GM23338 (cell line): ENCODE results near the gene EIF3CL. TPM values are rescaled to one million over a fixed set of nuclear protein-coding genes. Genes with fewer than 3 reads are reported as not detected.
A peak's percentile ranks its signal among the peaks of the same experiment; 100 is the strongest.
"Not testable (repeated sequence)": the region's sequence is repeated elsewhere in the genome, so short reads cannot be mapped to it uniquely, and the experiment has no call there.

Experiments used
- ATAC-seq: fragments of 200-7000 bp; cut with Tn5 transposase; 3 replicates; pipeline ENCODE4 v1.9.1; 2020
- DNase-seq: peaks from one replicate; pipeline ENCODE4 v3.0.0-alpha.2; 2015; ENCODE audit warnings: low spot score
- H2AFZ ChIP-seq: fragments of 200-600 bp; sonication (generic); 2 replicates; pipeline ENCODE4 v1.8.0; 2016; ENCODE audit warnings: antibody characterized with exemption, mild to moderate bottlenecking, moderate library complexity
- H3F3A ChIP-seq: fragments of 200-600 bp; sonication (generic); replicated peaks from 2 replicates; pipeline ENCODE4 v1.8.0; 2017; ENCODE audit warnings: antibody characterized with exemption, mixed run types, low read depth
- H3K27ac ChIP-seq: fragments of 200-600 bp; sonication (generic); 2 replicates; pipeline ENCODE4 v1.6.1; 2016; ENCODE audit warnings: low read depth
- H3K27me3 ChIP-seq: fragments of 200-600 bp; sonication (generic); 2 replicates; pipeline ENCODE4 v1.8.0; 2016; ENCODE audit warnings: mild to moderate bottlenecking, mixed run types, moderate library complexity; ENCODE audit not compliant: insufficient read depth
- H3K36me3 ChIP-seq: fragments of 200-600 bp; sonication (generic); 2 replicates; pipeline ENCODE4 v1.8.0; 2016; ENCODE audit warnings: mild to moderate bottlenecking; ENCODE audit not compliant: insufficient read depth
- H3K4me1 ChIP-seq: fragments of 200-600 bp; sonication (generic); 2 replicates; pipeline ENCODE4 v1.8.0; 2016; ENCODE audit warnings: mild to moderate bottlenecking, moderate library complexity; ENCODE audit not compliant: insufficient read depth
- H3K4me2 ChIP-seq: fragments of 200-600 bp; sonication (generic); 2 replicates; pipeline ENCODE4 v1.7.1; 2017; ENCODE audit warnings: mixed run types
- H3K4me3 ChIP-seq: fragments of 200-600 bp; sonication (generic); 2 replicates; pipeline ENCODE4 v1.6.1; 2016; ENCODE audit warnings: mixed run types
- H3K79me2 ChIP-seq: fragments of 200-600 bp; sonication (generic); replicated peaks from 2 replicates; pipeline ENCODE4 v1.8.0; 2017; ENCODE audit warnings: mild to moderate bottlenecking; ENCODE audit not compliant: insufficient read depth
- H3K9me2 ChIP-seq: fragments of 200-600 bp; sonication (generic); 2 replicates; pipeline ENCODE4 v1.8.0; 2017; ENCODE audit not compliant: insufficient read depth
- H4K20me1 ChIP-seq: fragments of 200-600 bp; sonication (generic); replicated peaks from 2 replicates; pipeline ENCODE4 v1.8.0; 2017; ENCODE audit warnings: mild to moderate bottlenecking; ENCODE audit not compliant: insufficient read depth
- H3K27ac Mint-ChIP-seq: 2 replicates; pipeline ENCODE4 v1.8.0; 2020; ENCODE audit warnings: inconsistent platforms, mild to moderate bottlenecking, moderate library complexity, mixed read lengths
- H3K27me3 Mint-ChIP-seq: 3 replicates; pipeline ENCODE4 v1.8.0; 2022; ENCODE audit warnings: low read depth, mild to moderate bottlenecking, moderate library complexity, mixed read lengths, inconsistent platforms; ENCODE audit not compliant: insufficient read depth, poor library complexity
- H3K36me3 Mint-ChIP-seq: 3 replicates; pipeline ENCODE4 v1.8.0; 2021; ENCODE audit warnings: low read depth, mild to moderate bottlenecking, inconsistent platforms, moderate library complexity, mixed read lengths
- H3K4me1 Mint-ChIP-seq: 3 replicates; pipeline ENCODE4 v1.8.0; 2020; ENCODE audit warnings: mild to moderate bottlenecking, inconsistent platforms, mixed read lengths
- H3K4me3 Mint-ChIP-seq: 3 replicates; pipeline ENCODE4 v1.8.0; 2021; ENCODE audit warnings: moderate library complexity, mild to moderate bottlenecking, inconsistent platforms, mixed read lengths
- H3K9me3 Mint-ChIP-seq: 3 replicates; pipeline ENCODE4 v1.8.0; 2020; ENCODE audit warnings: moderate library complexity, mild to moderate bottlenecking, inconsistent platforms, mixed read lengths
- polyA plus RNA-seq: library from polyadenylated mRNA; unstranded; fragments of >200 nt; fragmentation: Nextera tagmentation; extraction: Ambion mirVana; gene quantifications from 2 replicates; pipeline ENCODE4 v1.2.1, GENCODE V29; 2016
- total RNA-seq: library from RNA; depleted of rRNA; stranded (reverse); fragments of >200 nt; shearing (Covaris generic); gene quantifications from 2 replicates; pipeline ENCODE4 v1.2.3, GENCODE V29; 2014

EIF3CL gene
- total and polyA plus RNA-seq, 2 experiments from 2014 or later, result 1.8 to 323 TPM

DNA sequence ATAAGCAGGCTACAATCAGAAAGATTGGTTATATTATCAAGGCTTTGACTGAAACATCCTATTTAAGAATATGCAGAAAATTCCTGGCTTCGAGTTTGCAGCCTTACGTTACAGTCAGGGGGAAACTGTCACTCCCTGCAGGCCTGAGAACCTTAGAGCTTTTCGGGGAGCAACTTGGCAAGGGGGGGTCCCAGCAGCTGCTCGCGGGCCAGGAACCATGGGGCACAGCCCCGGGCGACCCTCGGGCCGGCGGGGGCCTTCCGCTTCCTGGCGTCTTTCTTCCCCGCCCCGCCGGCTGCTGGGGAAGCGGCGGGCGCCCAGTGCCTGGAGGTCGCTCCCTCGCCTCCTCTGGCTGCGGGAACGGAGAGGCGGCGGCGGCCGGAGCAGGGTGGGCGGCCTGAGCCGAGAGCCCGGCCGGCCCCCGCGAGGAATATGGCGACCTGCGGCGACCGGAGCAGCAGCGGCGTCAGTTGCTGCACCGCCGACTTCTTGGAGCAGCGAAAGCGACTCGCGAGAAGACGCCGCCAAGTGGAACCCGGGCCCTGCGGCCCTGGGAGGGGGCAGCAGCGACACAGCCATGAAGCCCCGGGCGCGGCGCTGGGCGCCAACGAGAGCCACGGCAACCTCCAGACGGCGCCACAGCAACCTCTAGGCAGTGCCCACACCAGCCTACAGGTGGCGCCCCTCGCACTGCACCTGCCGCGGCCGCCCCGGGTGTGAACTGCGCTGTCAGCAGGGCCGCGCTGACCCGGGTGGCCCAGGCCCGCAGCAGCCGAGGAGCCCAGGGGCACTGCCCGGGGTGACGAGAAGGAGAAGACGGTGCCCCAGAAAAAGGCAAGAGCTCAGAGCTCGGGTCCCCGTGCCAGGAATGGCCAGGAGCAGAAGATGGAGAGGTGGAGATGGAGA, 39.1 kb downstream of the EIF3CL start:
- peak; percentile 95 for ATAC-seq
- H2AFZ ChIP-seq, H3K4me1 ChIP-seq, DNase-seq, H3F3A ChIP-seq, H3K27me3 ChIP-seq, H3K4me3 ChIP-seq, H3K27me3 Mint-ChIP-seq, H3K27ac ChIP-seq, H3K4me3 Mint-ChIP-seq, H3K4me2 ChIP-seq, H3K4me1 Mint-ChIP-seq, H3K27ac Mint-ChIP-seq, H3K79me2 ChIP-seq, H4K20me1 ChIP-seq, H3K36me3 Mint-ChIP-seq, H3K9me2 ChIP-seq, H3K36me3 ChIP-seq, H3K9me3 Mint-ChIP-seq: not testable (repeated sequence)

DNA sequence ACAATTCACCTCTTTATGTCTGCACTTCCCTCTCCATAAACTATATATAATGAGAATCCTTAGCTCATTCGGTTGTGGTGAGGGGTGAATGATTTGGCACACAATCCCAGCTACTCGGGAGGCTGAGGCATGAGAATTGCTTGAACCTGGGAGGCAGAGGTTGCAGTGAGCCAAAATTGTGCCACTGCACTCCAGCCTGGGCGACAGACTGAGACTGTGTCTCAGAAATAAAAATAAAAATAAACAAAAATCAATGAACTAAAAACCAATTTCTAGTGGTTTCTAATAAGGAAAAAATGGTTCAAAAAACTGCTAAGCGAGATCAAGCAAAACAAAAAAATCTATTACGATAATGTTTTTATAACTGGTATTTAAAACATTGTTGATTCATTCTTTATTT, 40.2 kb downstream of the EIF3CL start, which contains the start of gene NPIPB6:
Gene NPIPB6, minus strand, starts transcription at position 101 of the 400 bp plus-strand sequence. CDS start 686 bp downstream, outside the sequence.
- not testable (repeated sequence) for H3K27ac ChIP-seq, H3K4me3 ChIP-seq, H3K36me3 Mint-ChIP-seq, H3K4me2 ChIP-seq, H3K4me3 Mint-ChIP-seq, H2AFZ ChIP-seq, H3K27me3 Mint-ChIP-seq, H3K9me2 ChIP-seq, DNase-seq, H3K27ac Mint-ChIP-seq, H3K4me1 Mint-ChIP-seq, H4K20me1 ChIP-seq, H3K79me2 ChIP-seq, H3K9me3 Mint-ChIP-seq, H3F3A ChIP-seq, ATAC-seq, H3K36me3 ChIP-seq, H3K4me1 ChIP-seq, H3K27me3 ChIP-seq

- not testable (repeated sequence) for H3F3A ChIP-seq, H4K20me1 ChIP-seq, DNase-seq, H3K36me3 ChIP-seq, H3K9me2 ChIP-seq, H3K4me1 ChIP-seq, H3K79me2 ChIP-seq, H3K4me2 ChIP-seq, H3K4me3 Mint-ChIP-seq, H2AFZ ChIP-seq, H3K4me3 ChIP-seq, H3K4me1 Mint-ChIP-seq, H3K27me3 Mint-ChIP-seq, ATAC-seq, H3K27ac ChIP-seq, H3K36me3 Mint-ChIP-seq, H3K27me3 ChIP-seq, H3K9me3 Mint-ChIP-seq, H3K27ac Mint-ChIP-seq
These were observed 41.0 kb downstream of the EIF3CL start for GRCh38 chr16:28362600-28362999.

GRCh38 chr16:28338230-28338629, 65.4 kb downstream of the EIF3CL start:
- H3K27me3 Mint-ChIP-seq, H3K9me3 Mint-ChIP-seq, H3K36me3 ChIP-seq, H3K27ac ChIP-seq, H3K9me2 ChIP-seq, H4K20me1 ChIP-seq, H3K79me2 ChIP-seq, H2AFZ ChIP-seq, H3K4me3 Mint-ChIP-seq, H3K4me3 ChIP-seq, H3K27ac Mint-ChIP-seq, H3K27me3 ChIP-seq, H3K4me2 ChIP-seq, ATAC-seq, H3K4me1 ChIP-seq, DNase-seq, H3K4me1 Mint-ChIP-seq, H3K36me3 Mint-ChIP-seq, H3F3A ChIP-seq: not testable (repeated sequence)

GRCh38 chr16:28336940-28337710, 66.5 kb downstream of the EIF3CL start:
- not testable (repeated sequence) for H3K27ac Mint-ChIP-seq, ATAC-seq

GRCh38 chr16:28335678-28336077, 68.0 kb downstream of the EIF3CL start:
- H3K27me3 Mint-ChIP-seq, H3K79me2 ChIP-seq, DNase-seq, H4K20me1 ChIP-seq, H3K9me2 ChIP-seq, H3K27me3 ChIP-seq, H3K4me1 Mint-ChIP-seq, H3K27ac Mint-ChIP-seq, H3K9me3 Mint-ChIP-seq, ATAC-seq, H2AFZ ChIP-seq, H3K36me3 ChIP-seq, H3K4me1 ChIP-seq, H3K27ac ChIP-seq, H3K4me3 ChIP-seq, H3K4me2 ChIP-seq, H3K4me3 Mint-ChIP-seq, H3K36me3 Mint-ChIP-seq, H3F3A ChIP-seq: not testable (repeated sequence)

More at GRCh38 chr16:28336940-28337710, 66.5 kb downstream of the EIF3CL start:
- H2AFZ ChIP-seq, H3K36me3 Mint-ChIP-seq, H3K27me3 Mint-ChIP-seq, DNase-seq, H3F3A ChIP-seq, H3K4me3 Mint-ChIP-seq, H3K79me2 ChIP-seq, H3K4me1 Mint-ChIP-seq, H3K4me1 ChIP-seq, H3K9me2 ChIP-seq, H3K4me2 ChIP-seq, H4K20me1 ChIP-seq, H3K4me3 ChIP-seq, H3K9me3 Mint-ChIP-seq, H3K36me3 ChIP-seq, H3K27ac ChIP-seq, H3K27me3 ChIP-seq: not testable (repeated sequence)
